GM12801 (cell line): ENCODE measurements around the gene RHOB.

Experiments used
- CTCF ChIP-seq: IDR thresholded peaks from one replicate; pipeline ENCODE4 v1.5.1; 2011; ENCODE audit warnings: control low read depth; ENCODE audit not compliant: insufficient read length; ENCODE audit errors: extremely low read depth

The RHOB gene

GRCh38 chr2:20443276-20443920 is 3.5 kb upstream of the RHOB start:
- no peak for TF ChIP-seq CTCF

- no peak for TF ChIP-seq CTCF
These were observed 2.5 kb upstream of the RHOB start for GRCh38 chr2:20444101-20444992.

GRCh38 chr2:20444993-20445910 is 1.6 kb upstream of the RHOB start:
- TF ChIP-seq CTCF, result no peak

- TF ChIP-seq CTCF, result no peak
These were observed 488 bp upstream of the RHOB start for GRCh38 chr2:20446255-20446916.

- no peak for TF ChIP-seq CTCF
These were observed 767 bp downstream of the RHOB start for GRCh38 chr2:20447437-20448245.

- no peak for TF ChIP-seq CTCF
These were observed 1.5 kb downstream of the RHOB start for GRCh38 chr2:20448246-20448976.
